Caco-2 (cell line): ENCODE measurements around the gene VGLL3. TPM values are rescaled to one million over a fixed set of nuclear protein-coding genes. Genes with fewer than 3 reads are reported as not detected.

Experiments used
- BruUV-seq: library from RNA; stranded (reverse); fragments of 400-500 nt; replicated peaks from 2 replicates; lab custom pipeline; 2021; lab: Mats Ljungman, UMichigan
- CTCF ChIA-PET: fragments of 300-600 bp; sonication (Branson Sonifier 250); formaldehyde crosslinking; loops from one replicate; lab custom pipeline; 2022; ENCODE audit warnings: antibody characterized with exemption; lab: Charles Lee
- POLR2A ChIA-PET: fragments of 300-600 bp; sonication (Branson Sonifier 250); formaldehyde crosslinking; loops from one replicate; lab custom pipeline; 2022; ENCODE audit warnings: antibody characterized with exemption; lab: Charles Lee
- DNase-seq, 2 experiments: peaks; one replicate each; pipeline versions ENCODE4 v3.0.0 to v3.0.0-alpha.2; 2020 to 2022
- H3K27me3 ChIP-seq: replicated peaks from 2 replicates; pipeline ENCODE4 v1.6.0; 2011; ENCODE audit warnings: low read length; ENCODE audit not compliant: control insufficient read depth, insufficient read depth
- H3K36me3 ChIP-seq: 2 replicates; pipeline ENCODE4 v1.5.1; 2011; ENCODE audit warnings: low read length; ENCODE audit not compliant: control insufficient read depth, insufficient read depth
- H3K4me1 ChIP-seq: fragments of 250-450 bp; sonication (Bioruptor Pico); 2 replicates; pipeline ENCODE4 v1.5.1; 2020; ENCODE audit warnings: mild to moderate bottlenecking
- H3K4me3 ChIP-seq: 2 replicates; pipeline ENCODE4 v1.5.1; 2011; ENCODE audit warnings: low read depth, mild to moderate bottlenecking, control low read depth, low read length
- H3K9me3 ChIP-seq: fragments of 250-450 bp; sonication (Bioruptor Pico); 2 replicates; pipeline ENCODE4 v1.5.1; 2020; ENCODE audit warnings: mild to moderate bottlenecking, moderate library complexity
- H3K27ac Mint-ChIP-seq: one replicate; pipeline ENCODE4 v1.8.0; 2022; ENCODE audit warnings: mixed read lengths; ENCODE audit not compliant: unreplicated experiment
- H3K27me3 Mint-ChIP-seq: one replicate; pipeline ENCODE4 v1.8.0; 2022; ENCODE audit warnings: mixed read lengths; ENCODE audit not compliant: insufficient read depth, unreplicated experiment
- H3K36me3 Mint-ChIP-seq: one replicate; pipeline ENCODE4 v1.8.0; 2022; ENCODE audit warnings: mild to moderate bottlenecking, mixed read lengths; ENCODE audit not compliant: insufficient read depth, unreplicated experiment
- H3K4me1 Mint-ChIP-seq: one replicate; pipeline ENCODE4 v1.8.0; 2022; ENCODE audit warnings: low read depth, mixed read lengths; ENCODE audit not compliant: unreplicated experiment
- H3K4me3 Mint-ChIP-seq: one replicate; pipeline ENCODE4 v1.8.0; 2022; ENCODE audit warnings: mild to moderate bottlenecking, moderate library complexity, mixed read lengths; ENCODE audit not compliant: unreplicated experiment
- H3K9me3 Mint-ChIP-seq: one replicate; pipeline ENCODE4 v1.8.0; 2022; ENCODE audit warnings: mixed read lengths; ENCODE audit not compliant: unreplicated experiment
- CTCF ChIP-seq, 2 experiments: fragments of 200-600 bp in 1 of 2; IDR thresholded peaks; 1 replicate in 1 of 2; 2 replicates in 1 of 2; pipeline versions ENCODE4 v1.5.1 to v1.8.0; 2011 to 2022; ENCODE audit warnings: antibody characterized with exemption in 1 of 2, control low read depth in 1 of 2, inconsistent platforms in 1 of 2, low read depth in 1 of 2, low read length in 1 of 2, mild to moderate bottlenecking in 1 of 2, moderate library complexity in 1 of 2; ENCODE audit not compliant: insufficient read depth in 1 of 2, severe bottlenecking in 1 of 2, unreplicated experiment in 1 of 2
- intact Hi-C: fragments of 100-400 bp; cut with micrococcal nuclease; formaldehyde crosslinking; loops from one replicate; pipeline ENCODE4 v1.10.0; 2022; ENCODE audit not compliant: unreplicated experiment
- total RNA-seq: library from RNA; stranded (reverse); gene quantifications from 2 replicates; pipeline ENCODE4 v1.2.3, GENCODE V29; 2022

The VGLL3 gene
- total RNA-seq, 1 experiment from 2014 or later = 8.2 TPM

DNA sequence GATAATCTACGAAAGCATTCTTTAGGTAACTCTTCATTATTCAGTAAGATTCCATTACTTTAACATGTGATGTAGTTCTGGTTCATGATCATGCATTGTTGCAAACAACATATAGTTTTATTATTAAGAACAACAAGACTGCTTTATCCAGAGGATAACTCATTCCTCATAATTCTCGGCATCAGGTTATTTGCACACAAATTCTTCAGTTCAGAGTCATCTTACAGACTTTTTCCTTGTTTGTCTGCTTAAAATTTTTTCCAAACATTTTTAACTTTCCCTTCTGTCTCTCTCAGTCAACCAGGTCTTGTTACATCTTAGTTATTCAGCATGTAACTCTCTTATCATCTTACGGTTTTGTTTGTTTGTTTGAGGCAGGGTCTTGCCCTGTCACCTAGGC lies 60.1 kb downstream of the VGLL3 start:
- no peak overlapping the region for H3K4me3 Mint-ChIP-seq
- BruUV-seq = no TSS peak
- no peak for DNase-seq

GRCh38 chr3:86930181-86930580 lies 60.8 kb downstream of the VGLL3 start:
- Mint-ChIP-seq H3K9me3 (no peaks in the 10 kb centered on the region), H3K27ac (no peak overlapping the region), H3K4me3 (no peak overlapping the region), H3K36me3 (no peaks in the 10 kb centered on the region), H3K4me1 (no peaks in the 10 kb centered on the region), H3K27me3 (no peaks in the 10 kb centered on the region)
- DNase-seq = no peak
- Histone ChIP-seq H3K27me3 (no peaks in the 10 kb centered on the region), H3K4me1 (no peaks in the 10 kb centered on the region), H3K4me3 (no peak overlapping the region), H3K36me3 (no peaks in the 10 kb centered on the region), H3K9me3 (no peaks in the 10 kb centered on the region)
- ChIA-PET CTCF (no interaction called here), POLR2A (no interaction called here)
- TF ChIP-seq CTCF (IDR thresholded peaks at IDR 0.05; ENCODE audit: insufficient read depth in 1 of 2, low read depth in 1 of 2, low read length in 1 of 2, severe bottlenecking in 1 of 2, unreplicated experiment in 1 of 2) = no peak
- intact Hi-C loops = no loop called here
- BruUV-seq = no TSS peak

More for the DNA sequence above, 60.1 kb downstream of the VGLL3 start:
- no peaks in the 10 kb centered on the region for H3K9me3 ChIP-seq
- Mint-ChIP-seq H3K27ac (no peak overlapping the region), H3K27me3 (no peaks in the 10 kb centered on the region), H3K9me3 (no peaks in the 10 kb centered on the region), H3K36me3 (no peaks in the 10 kb centered on the region), H3K4me1 (no peaks in the 10 kb centered on the region)
- H3K4me1 ChIP-seq = no peaks in the 10 kb centered on the region
- no peaks in the 10 kb centered on the region for H3K27me3 ChIP-seq
- intact Hi-C loops = no loop called here
- POLR2A ChIA-PET = no interaction called here
- no peak for TF ChIP-seq CTCF (IDR thresholded peaks at IDR 0.05; ENCODE audit: insufficient read depth in 1 of 2, low read depth in 1 of 2, low read length in 1 of 2, severe bottlenecking in 1 of 2, unreplicated experiment in 1 of 2)
- H3K36me3 ChIP-seq = no peaks in the 10 kb centered on the region
- no peak overlapping the region for H3K4me3 ChIP-seq
- CTCF ChIA-PET = no interaction called here

DNA sequence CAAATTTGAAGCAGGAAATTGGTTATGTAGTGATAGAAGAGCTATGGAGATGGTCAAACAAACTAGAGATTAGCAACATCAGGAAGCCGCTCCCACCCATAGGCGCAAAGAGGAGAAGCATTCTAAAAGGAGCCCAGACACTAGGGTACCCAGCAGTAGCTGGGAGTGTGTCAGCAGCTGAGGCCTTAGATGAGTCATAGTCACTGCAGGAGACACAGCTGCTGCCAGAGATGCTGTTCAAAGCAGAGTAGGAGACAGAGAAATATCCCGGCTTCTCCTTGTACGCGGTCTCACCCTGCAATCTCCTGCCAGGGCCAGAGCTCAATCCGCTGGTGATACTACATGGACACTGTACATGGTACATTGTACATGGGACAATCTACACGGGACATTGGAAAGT lies 61.9 kb downstream of the VGLL3 start:
- Mint-ChIP-seq H3K4me1 (no peaks in the 10 kb centered on the region), H3K9me3 (no peaks in the 10 kb centered on the region), H3K27me3 (no peaks in the 10 kb centered on the region), H3K4me3 (no peak overlapping the region), H3K36me3 (no peaks in the 10 kb centered on the region), H3K27ac (no peak overlapping the region)
- Histone ChIP-seq H3K9me3 (no peaks in the 10 kb centered on the region), H3K27me3 (no peaks in the 10 kb centered on the region), H3K36me3 (no peaks in the 10 kb centered on the region), H3K4me1 (no peaks in the 10 kb centered on the region), H3K4me3 (no peak overlapping the region)
- intact Hi-C loops = no loop called here
- no TSS peak for BruUV-seq
- no peak for TF ChIP-seq CTCF (IDR thresholded peaks at IDR 0.05; ENCODE audit: insufficient read depth in 1 of 2, low read depth in 1 of 2, low read length in 1 of 2, severe bottlenecking in 1 of 2, unreplicated experiment in 1 of 2)
- POLR2A ChIA-PET = no interaction called here
- CTCF ChIA-PET = no interaction called here
- DNase-seq = no peak
